HepG2 (cell line): ENCODE data around the gene CLMP. TPM values are rescaled to one million over a fixed set of nuclear protein-coding genes. Genes with fewer than 3 reads are reported as not detected.
A peak's percentile ranks its signal among the peaks of the same experiment; 100 is the strongest.

ENCODE experiments used
- ATAC-seq: fragments of 200-7000 bp; cut with Tn5 transposase; 3 replicates; pipeline ENCODE4 v1.9.1; 2020; ENCODE audit warnings: mild to moderate bottlenecking, moderate library complexity
- BruUV-seq: library from RNA; stranded (reverse); fragments of 400-500 nt; replicated peaks from 2 replicates; lab custom pipeline; 2021; lab: Mats Ljungman, UMichigan
- CTCF ChIA-PET: fragments of 300-600 bp; formaldehyde crosslinking; extraction: SDS; loops from one replicate; lab custom pipeline; 2021; ENCODE audit warnings: low total read pairs, inconsistent platforms, low intra/inter-chr PET ratio; lab: Yijun Ruan, JAX
- POLR2A ChIA-PET: fragments of 350-600 bp; sonication (Branson Sonifier 250); formaldehyde crosslinking; loops from one replicate; lab custom pipeline; 2020; ENCODE audit warnings: antibody characterized with exemption, inconsistent platforms; lab: Yijun Ruan, JAX
- DNase-seq: peaks from one replicate; pipeline ENCODE4 v3.0.0-alpha.2; 2015; ENCODE audit warnings: low spot score
- FAIRE-seq: peaks from 3 replicates; lab custom pipeline; 2011; peaks lifted over from hg19 to GRCh38; lab: Jason Lieb, UNC
- H2AFZ ChIP-seq: one replicate; pipeline ENCODE4 v1.6.1; 2011; ENCODE audit warnings: low read length, inconsistent platforms
- H3K27ac ChIP-seq: fragments of 300-600 bp; 3 replicates; pipeline ENCODE4 v1.8.0; 2011; ENCODE audit warnings: mixed run types, mild to moderate bottlenecking, mixed read lengths, low read length, inconsistent platforms; ENCODE audit not compliant: insufficient read depth; ENCODE audit errors: extremely low read length
- H3K27me3 ChIP-seq, 2 experiments: fragments of 200-600 bp in 1 of 2; 2 replicates in 1 of 2; 3 replicates in 1 of 2; pipeline versions ENCODE4 v1.6.0 to v1.8.0; 2011; ENCODE audit warnings: low read length in 2 of 2, mild to moderate bottlenecking in 2 of 2, moderate library complexity in 2 of 2, inconsistent platforms in 1 of 2; ENCODE audit not compliant: insufficient read depth in 2 of 2, control insufficient read depth in 1 of 2
- H3K36me3 ChIP-seq, 2 experiments: fragments of 200-600 bp in 1 of 2; replicated peaks in 1 of 2; 2 replicates in 1 of 2; 3 replicates in 1 of 2; pipeline versions ENCODE4 v1.5.1 to v1.8.0; 2011; ENCODE audit warnings: low read length in 2 of 2, inconsistent platforms in 1 of 2; ENCODE audit not compliant: insufficient read depth in 2 of 2, control insufficient read depth in 1 of 2
- H3K4me1 ChIP-seq: 2 replicates; pipeline ENCODE4 v1.5.1; 2012; ENCODE audit warnings: low read length, inconsistent platforms; ENCODE audit not compliant: insufficient read depth
- H3K4me2 ChIP-seq: 2 replicates; pipeline ENCODE4 v1.6.0; 2011; ENCODE audit warnings: low read depth, low read length, inconsistent platforms
- H3K4me3 ChIP-seq, 3 experiments: fragments of 200-600 bp in 1 of 3; sonication (generic), shearing (Covaris generic) in 1 of 3; replicated peaks in 1 of 3; 2 replicates each; pipeline ENCODE4 v1.5.1; 2011 to 2016; ENCODE audit warnings: low read length in 3 of 3, inconsistent platforms in 2 of 3, low read depth in 2 of 3, mild to moderate bottlenecking in 2 of 3, control low read depth in 1 of 3, mixed read lengths in 1 of 3; ENCODE audit not compliant: insufficient read depth in 1 of 3
- H3K79me2 ChIP-seq: one replicate; pipeline ENCODE4 v1.6.1; 2011; ENCODE audit warnings: low read length, inconsistent platforms; ENCODE audit not compliant: insufficient read depth
- H3K9ac ChIP-seq: 2 replicates; pipeline ENCODE4 v1.6.0; 2011; ENCODE audit warnings: mild to moderate bottlenecking, low read depth, low read length, inconsistent platforms; ENCODE audit not compliant: insufficient read depth
- H3K9me3 ChIP-seq: 2 replicates; pipeline ENCODE4 v1.5.1; 2012; ENCODE audit warnings: mild to moderate bottlenecking, low read length
- H4K20me1 ChIP-seq: 2 replicates; pipeline ENCODE4 v1.6.0; 2011; ENCODE audit warnings: inconsistent platforms, mild to moderate bottlenecking, low read length, moderate library complexity; ENCODE audit not compliant: insufficient read depth
- RFXAP ChIP-seq: sonication (generic); formaldehyde crosslinking; IDR thresholded peaks from 2 replicates; pipeline ENCODE4 v1.4.0; 2020; ENCODE audit warnings: missing genetic modification reagents, borderline replicate concordance
- STAG1 ChIP-seq: sonication (generic); formaldehyde crosslinking; IDR thresholded peaks from 2 replicates; pipeline ENCODE4 v1.4.0; 2020; ENCODE audit warnings: missing genetic modification reagents
- ZNF276 ChIP-seq: sonication (generic); formaldehyde crosslinking; IDR thresholded peaks from 2 replicates; pipeline ENCODE4 v1.4.0; 2020; ENCODE audit warnings: mild to moderate bottlenecking, low read depth, missing genetic modification reagents
- ZNF460 ChIP-seq: sonication (generic); formaldehyde crosslinking; IDR thresholded peaks from 2 replicates; pipeline ENCODE4 v1.5.1; 2020; ENCODE audit warnings: missing genetic modification reagents, mild to moderate bottlenecking, borderline replicate concordance
- WGBS: methylation state at CpG from one replicate; pipeline ENCODE4 v1.1.6; 2017; ENCODE audit warnings: low lambda C conversion rate; 5-methylcytosine and 5-hydroxymethylcytosine counted together
- in situ Hi-C: cut with HindIII; loops from 2 replicates; pipeline ENCODE4 v1.10.0; 2017; ENCODE audit warnings: low pct_unique_long_range_greater_than_20kb; ENCODE audit not compliant: extremely low pct_ligation_motif_present
- intact Hi-C: fragments of 100-400 bp; cut with micrococcal nuclease; formaldehyde crosslinking; loops from one replicate; pipeline ENCODE4 v1.10.0; 2022; ENCODE audit not compliant: unreplicated experiment
- polyA plus RNA-seq, 8 experiments: library from polyadenylated mRNA; depleted of rRNA in 3 of 8; stranded (reverse) in 7 of 8; unstranded in 1 of 8; fragments of >200 nt; fragmentation: Illumina TruSeq in 4 of 8; extraction: Trizol in 4 of 8; gene quantifications; 2 replicates each; pipeline versions ENCODE4 v1.2.1 to v1.2.3, GENCODE V29; 2011 to 2016; ENCODE audit warnings: low read depth in 4 of 8, missing spikeins in 1 of 8, mixed read lengths in 1 of 8; ENCODE audit not compliant: insufficient read depth in 1 of 8
- total RNA-seq, 5 experiments: library from RNA; depleted of rRNA; stranded (reverse); fragments of >200 nt; fragmentation: Illumina TruSeq; extraction: Trizol; gene quantifications; 2 replicates each; pipeline ENCODE4 v1.2.3, GENCODE V29; 2016; ENCODE audit warnings: low read depth in 1 of 5
- TF ChIP-seq, protein P1 (sequence below): sonication (generic); formaldehyde crosslinking; IDR thresholded peaks from 2 replicates; pipeline ENCODE4 v1.5.1; 2020; ENCODE audit warnings: missing genetic modification reagents, mild to moderate bottlenecking, borderline replicate concordance
- TF ChIP-seq, protein P2 (sequence below): sonication (generic); formaldehyde crosslinking; IDR thresholded peaks from 2 replicates; pipeline ENCODE4 v1.5.0; 2020; ENCODE audit warnings: mild to moderate bottlenecking, missing genetic modification reagents, moderate library complexity

Gene CLMP
- total and polyA plus RNA-seq, 2 of the 13 experiments (the other 11 are each of a cell fraction or from before 2014, with no cell fraction given): not detected

- Histone ChIP-seq H3K4me3 (no peak overlapping the region), H3K36me3 (no peaks in the 10 kb centered on the region), H3K4me1 (no peaks in the 10 kb centered on the region), H3K27ac (no peak overlapping the region), H3K9ac (no peak overlapping the region), H3K27me3 (peaks cover 0 to 18% of the 10 kb centered on the region in 2 experiments; a peak in 3 of 5 replicates), H2AFZ (no peak overlapping the region), H3K79me2 (no peaks in the 10 kb centered on the region), H4K20me1 (no peaks in the 10 kb centered on the region), H3K4me2 (no peak overlapping the region), H3K9me3 (no peaks in the 10 kb centered on the region)
- no TSS peak for BruUV-seq
- DNase-seq (peak; percentile 18), FAIRE-seq (peak; percentile 28), ATAC-seq (peak; percentile 63)
- TF ChIP-seq ZNF460 (CRISPR knock-in tag): no peak
- TF ChIP-seq, protein P1, sequence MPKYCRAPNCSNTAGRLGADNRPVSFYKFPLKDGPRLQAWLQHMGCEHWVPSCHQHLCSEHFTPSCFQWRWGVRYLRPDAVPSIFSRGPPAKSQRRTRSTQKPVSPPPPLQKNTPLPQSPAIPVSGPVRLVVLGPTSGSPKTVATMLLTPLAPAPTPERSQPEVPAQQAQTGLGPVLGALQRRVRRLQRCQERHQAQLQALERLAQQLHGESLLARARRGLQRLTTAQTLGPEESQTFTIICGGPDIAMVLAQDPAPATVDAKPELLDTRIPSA: no peak
- TF ChIP-seq, protein P2, sequence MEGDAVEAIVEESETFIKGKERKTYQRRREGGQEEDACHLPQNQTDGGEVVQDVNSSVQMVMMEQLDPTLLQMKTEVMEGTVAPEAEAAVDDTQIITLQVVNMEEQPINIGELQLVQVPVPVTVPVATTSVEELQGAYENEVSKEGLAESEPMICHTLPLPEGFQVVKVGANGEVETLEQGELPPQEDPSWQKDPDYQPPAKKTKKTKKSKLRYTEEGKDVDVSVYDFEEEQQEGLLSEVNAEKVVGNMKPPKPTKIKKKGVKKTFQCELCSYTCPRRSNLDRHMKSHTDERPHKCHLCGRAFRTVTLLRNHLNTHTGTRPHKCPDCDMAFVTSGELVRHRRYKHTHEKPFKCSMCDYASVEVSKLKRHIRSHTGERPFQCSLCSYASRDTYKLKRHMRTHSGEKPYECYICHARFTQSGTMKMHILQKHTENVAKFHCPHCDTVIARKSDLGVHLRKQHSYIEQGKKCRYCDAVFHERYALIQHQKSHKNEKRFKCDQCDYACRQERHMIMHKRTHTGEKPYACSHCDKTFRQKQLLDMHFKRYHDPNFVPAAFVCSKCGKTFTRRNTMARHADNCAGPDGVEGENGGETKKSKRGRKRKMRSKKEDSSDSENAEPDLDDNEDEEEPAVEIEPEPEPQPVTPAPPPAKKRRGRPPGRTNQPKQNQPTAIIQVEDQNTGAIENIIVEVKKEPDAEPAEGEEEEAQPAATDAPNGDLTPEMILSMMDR (CRISPR knock-in tag): peak; percentile 50
- no peak for TF ChIP-seq ZNF276 (CRISPR knock-in tag)
- peak; percentile 57 for TF ChIP-seq STAG1 (CRISPR knock-in tag)
- no peak for TF ChIP-seq RFXAP (CRISPR knock-in tag)
- ChIA-PET CTCF (interaction anchor here (0.7 kb wide), 1 partner anchor 143 kb away, joined by 4 read pairs; no protein-coding TSS in a partner anchor), POLR2A (no interaction called here)
- in situ Hi-C loops (loop anchor here (25.0 kb wide), 1 partner anchor 384 kb away; no protein-coding TSS in a partner anchor), intact Hi-C loops (no loop called here)
- WGBS: 34% methylated on average over 8 of the region's 8 CpGs
Observed at GRCh38 chr11:123103326-123103980, 91.6 kb downstream of the CLMP start.
